IMR-90 (cell line): Measurements from ENCODE around the gene CWH43. TPM values are rescaled to one million over a fixed set of nuclear protein-coding genes. Genes with fewer than 3 reads are reported as not detected.

ENCODE experiments used
- ATAC-seq: fragments of 200-7000 bp; cut with Tn5 transposase; 2 replicates; pipeline ENCODE4 v1.9.1; 2020; ENCODE audit warnings: low read depth, mild to moderate bottlenecking, moderate library complexity
- BruUV-seq: library from RNA; stranded (reverse); fragments of 400-500 nt; replicated peaks from 2 replicates; lab custom pipeline; 2021; lab: Mats Ljungman, UMichigan
- CTCF ChIA-PET: fragments of 300-600 bp; formaldehyde crosslinking; extraction: SDS; loops from one replicate; lab custom pipeline; 2021; ENCODE audit warnings: antibody characterized with exemption; lab: Yijun Ruan, JAX
- POLR2A ChIA-PET: fragments of 300-600 bp; sonication (Branson Sonifier 250); formaldehyde crosslinking; loops from one replicate; lab custom pipeline; 2022; ENCODE audit warnings: antibody characterized with exemption; ENCODE audit not compliant: unreplicated experiment; lab: Charles Lee
- DNase-seq: peaks from one replicate; pipeline ENCODE4 v3.0.0; 2013
- H2AFZ ChIP-seq: replicated peaks from 2 replicates; pipeline ENCODE3; 2013; ENCODE audit warnings: low read length, mild to moderate bottlenecking; ENCODE audit not compliant: poor library complexity
- H2AK5ac ChIP-seq: 2 replicates; pipeline ENCODE4 v1.6.1; 2013; ENCODE audit warnings: low read depth, low read length, inconsistent platforms
- H2AK9ac ChIP-seq: replicated peaks from 2 replicates; pipeline ENCODE3; 2013; ENCODE audit warnings: mild to moderate bottlenecking, low read depth, low read length, moderate library complexity; ENCODE audit not compliant: poor library complexity
- H2BK120ac ChIP-seq: 2 replicates; pipeline ENCODE4 v1.6.1; 2013; ENCODE audit warnings: low read depth, low read length, inconsistent platforms
- H2BK15ac ChIP-seq: 3 replicates; pipeline ENCODE4 v1.6.1; 2013; ENCODE audit warnings: low read depth, low read length, inconsistent platforms
- H2BK20ac ChIP-seq: 2 replicates; pipeline ENCODE4 v1.6.1; 2013; ENCODE audit warnings: low read depth, mild to moderate bottlenecking, inconsistent platforms, low read length, moderate library complexity
- H2BK5ac ChIP-seq: 2 replicates; pipeline ENCODE4 v1.6.1; 2013; ENCODE audit warnings: mild to moderate bottlenecking, low read depth, low read length, inconsistent platforms; ENCODE audit not compliant: poor library complexity, severe bottlenecking
- H3K14ac ChIP-seq: replicated peaks from 2 replicates; pipeline ENCODE4 v1.6.1; 2013; ENCODE audit warnings: low read depth, low read length, inconsistent platforms
- H3K18ac ChIP-seq: 2 replicates; pipeline ENCODE4 v1.6.1; 2013; ENCODE audit warnings: low read depth, low read length, control low read depth
- H3K23ac ChIP-seq: 2 replicates; pipeline ENCODE4 v1.6.1; 2013; ENCODE audit warnings: low read depth, low read length, inconsistent platforms
- H3K27ac ChIP-seq: 2 replicates; pipeline ENCODE4 v1.5.1; 2013; ENCODE audit warnings: mild to moderate bottlenecking, control low read depth, low read length; ENCODE audit not compliant: insufficient read depth
- H3K27me3 ChIP-seq: 2 replicates; pipeline ENCODE4 v1.6.1; 2013; ENCODE audit warnings: low read length; ENCODE audit not compliant: control insufficient read depth, insufficient read depth
- H3K36me3 ChIP-seq: 2 replicates; pipeline ENCODE4 v1.6.1; 2013; ENCODE audit warnings: low read length, mixed read lengths; ENCODE audit not compliant: control insufficient read depth, insufficient read depth
- H3K4ac ChIP-seq: 2 replicates; pipeline ENCODE4 v1.6.1; 2013; ENCODE audit warnings: low read depth, low read length, inconsistent platforms
- H3K4me1 ChIP-seq: 2 replicates; pipeline ENCODE4 v1.6.1; 2013; ENCODE audit warnings: low read length, mixed read lengths; ENCODE audit not compliant: control insufficient read depth, insufficient read depth
- H3K4me2 ChIP-seq: 2 replicates; pipeline ENCODE4 v1.6.1; 2013; ENCODE audit warnings: low read depth, mild to moderate bottlenecking, control low read depth, low read length, moderate library complexity
- H3K4me3 ChIP-seq: 2 replicates; pipeline ENCODE4 v1.5.1; 2013; ENCODE audit warnings: low read depth, mild to moderate bottlenecking, control low read depth, low read length, moderate library complexity; ENCODE audit not compliant: insufficient read depth
- H3K56ac ChIP-seq: 2 replicates; pipeline ENCODE4 v1.6.1; 2013; ENCODE audit warnings: low read length, inconsistent platforms; ENCODE audit not compliant: insufficient read depth; ENCODE audit errors: extremely low read depth
- H3K79me1 ChIP-seq, 2 experiments: 2 replicates each; pipeline ENCODE4 v1.6.1; 2013; ENCODE audit warnings: low read length in 2 of 2, inconsistent platforms in 1 of 2, low read depth in 1 of 2
- H3K9ac ChIP-seq: 2 replicates; pipeline ENCODE4 v1.6.1; 2013; ENCODE audit warnings: low read depth, low read length, control low read depth
- H3K9me1 ChIP-seq: 2 replicates; pipeline ENCODE4 v1.6.1; 2013; ENCODE audit warnings: low read length, inconsistent platforms; ENCODE audit not compliant: insufficient read depth
- H3K9me3 ChIP-seq: 2 replicates; pipeline ENCODE4 v1.6.1; 2013; ENCODE audit warnings: low read length; ENCODE audit not compliant: control insufficient read depth, insufficient read depth
- H4K20me1 ChIP-seq: 2 replicates; pipeline ENCODE4 v1.6.1; 2013; ENCODE audit warnings: low read length, inconsistent platforms; ENCODE audit not compliant: insufficient read depth
- H4K5ac ChIP-seq: 2 replicates; pipeline ENCODE4 v1.6.1; 2013; ENCODE audit warnings: mild to moderate bottlenecking, low read depth, low read length, control low read depth
- H4K8ac ChIP-seq, 2 experiments: 2 replicates each; pipeline ENCODE4 v1.6.1; 2013; ENCODE audit warnings: low read depth in 2 of 2, low read length in 2 of 2, control low read depth in 1 of 2, inconsistent platforms in 1 of 2
- H4K91ac ChIP-seq: 2 replicates; pipeline ENCODE4 v1.6.1; 2013; ENCODE audit warnings: low read depth, low read length, inconsistent platforms; ENCODE audit not compliant: insufficient read depth
- CTCF ChIP-seq: conservative IDR thresholded peaks from 2 replicates; pipeline ENCODE4 v1.5.1; 2012; ENCODE audit warnings: mild to moderate bottlenecking, low read depth, low read length, improper control_type of control experiment
- NFE2L2 ChIP-seq: fragments of 150-350 bp; IDR thresholded peaks from 2 replicates; pipeline ENCODE4 v1.6.1; 2016; ENCODE audit warnings: low read depth, mild to moderate bottlenecking, low read length
- WGBS, 2 experiments: methylation state at CpG; one replicate each; pipeline versions ENCODE4 v1.1.5 to v1.1.7; 2013; ENCODE audit warnings: missing lambda C conversion rate in 2 of 2; ENCODE audit not compliant: insufficient read length in 1 of 2; ENCODE audit errors: extremely low coverage in 2 of 2; 5-methylcytosine and 5-hydroxymethylcytosine counted together
- dilution Hi-C: fragments of 300-500 bp; cut with HindIII; formaldehyde crosslinking; loops from one replicate; pipeline ENCODE4 v1.14.3; 2018; ENCODE audit warnings: low sequenced_read_pairs; ENCODE audit not compliant: unreplicated experiment
- in situ Hi-C: fragments of 300-500 bp; cut with MboI; formaldehyde crosslinking; loops from 3 replicates; pipeline ENCODE4 v1.14.3; 2019; ENCODE audit warnings: low sequenced_read_pairs, inconsistent platforms, mixed read lengths
- intact Hi-C: fragments of 100-400 bp; cut with micrococcal nuclease; formaldehyde crosslinking; loops from 2 replicates; pipeline ENCODE4 v1.10.0; 2022
- polyA plus RNA-seq, 3 experiments: library from polyadenylated mRNA; depleted of rRNA; stranded (reverse); fragments of >200 nt; gene quantifications; 2 replicates each; pipeline ENCODE4 v1.2.3, GENCODE V29; 2012; ENCODE audit warnings: low replicate concordance in 1 of 3
- total RNA-seq: library from RNA; depleted of rRNA; stranded (reverse); fragments of >200 nt; gene quantifications from 2 replicates; pipeline ENCODE4 v1.2.3, GENCODE V29; 2012

The CWH43 gene
- total and polyA plus RNA-seq, 2 of the 4 experiments (the other 2 are of a cell fraction) = not detected

- POLR2A ChIA-PET = no interaction called here
- no peak overlapping the region for H2AK9ac ChIP-seq
- TF ChIP-seq CTCF = peak; percentile 7; the same call in 1 of the 2 replicates
- no peak for TF ChIP-seq NFE2L2
- no peaks in the 10 kb centered on the region for H3K9me1 ChIP-seq
- WGBS, 2 experiments = no CpG with 5 or more reads among the region's 1 CpG
- no peak overlapping the region for H3K14ac ChIP-seq
- no peak overlapping the region for H4K8ac ChIP-seq
- H4K5ac ChIP-seq = no peak overlapping the region
- no TSS peak for BruUV-seq
- no peak overlapping the region for H4K91ac ChIP-seq
- H3K4me1 ChIP-seq = no peaks in the 10 kb centered on the region
- H3K79me1 ChIP-seq = no peaks in the 10 kb centered on the region
- H2BK20ac ChIP-seq = no peak overlapping the region
- no peak overlapping the region for H2BK15ac ChIP-seq
- no peak overlapping the region for H3K4me2 ChIP-seq
- no peak overlapping the region for H2AK5ac ChIP-seq
- H3K27ac ChIP-seq = no peak overlapping the region
- CTCF ChIA-PET = interaction anchor here (0.8 kb wide), 1 partner anchor 170 kb away, joined by 3 read pairs; no protein-coding TSS in a partner anchor
- 0 out of 2 replicates have a peak, but pooled peaks cover under 1% of the 10 kb centered on the region for H3K9me3 ChIP-seq
- H3K27me3 ChIP-seq = peaks cover 11% of the 10 kb centered on the region
- DNase-seq = no peak
- H4K20me1 ChIP-seq = no peaks in the 10 kb centered on the region
- no peak overlapping the region for H2BK5ac ChIP-seq
- no peak overlapping the region for H3K18ac ChIP-seq
- H3K23ac ChIP-seq = no peak overlapping the region
- H3K4ac ChIP-seq = no peak overlapping the region
- ATAC-seq = no peak
- dilution Hi-C loops = no loop called here
- no peak overlapping the region for H2AFZ ChIP-seq
- H2BK120ac ChIP-seq = no peak overlapping the region
- intact Hi-C loops = no loop called here
- H3K56ac ChIP-seq = no peak overlapping the region
- in situ Hi-C loops = no loop called here
- H3K9ac ChIP-seq = no peak overlapping the region
- H3K4me3 ChIP-seq = no peak overlapping the region
- H3K36me3 ChIP-seq = no peaks in the 10 kb centered on the region
Observed at GRCh38 chr4:48943387-48943786, 42.7 kb upstream of the CWH43 start.
